Colonic mucosa (tissue), 4 donors: ENCODE measurements around the gene NKTR. TPM values are rescaled to one million over a fixed set of nuclear protein-coding genes. Genes with fewer than 3 reads are reported as not detected.
A peak's percentile ranks its signal among the peaks of the same experiment; 100 is the strongest.

Experiments used
- DNase-seq: peaks from one replicate; pipeline ENCODE4 v3.0.0-alpha.2; 2020
- H3K27ac ChIP-seq: fragments of 200-600 bp; one replicate; pipeline ENCODE4 v1.8.0; 2021
- H3K27me3 ChIP-seq: fragments of 200-600 bp; one replicate; pipeline ENCODE4 v1.8.0; 2021
- H3K36me3 ChIP-seq: fragments of 200-600 bp; one replicate; pipeline ENCODE4 v1.8.0; 2021
- H3K4me1 ChIP-seq: fragments of 200-600 bp; one replicate; pipeline ENCODE4 v1.8.0; 2021; ENCODE audit warnings: mild to moderate bottlenecking
- H3K4me3 ChIP-seq: fragments of 200-600 bp; one replicate; pipeline ENCODE4 v1.8.0; 2021
- H3K9ac ChIP-seq, 2 donors: one replicate each; pipeline ENCODE4 v1.7.0; 2013; ENCODE audit warnings: control low read depth in 2 of 2, low read depth in 2 of 2, low read length in 2 of 2
- H3K9me3 ChIP-seq: fragments of 200-600 bp; one replicate; pipeline ENCODE4 v1.8.0; 2021
- CTCF ChIP-seq: fragments of 200-600 bp; IDR thresholded peaks from one replicate; pipeline ENCODE4 v1.8.0; 2022; ENCODE audit warnings: antibody characterized with exemption, mild to moderate bottlenecking
- intact Hi-C: fragments of 100-400 bp; cut with DNase I; formaldehyde crosslinking; loops from one replicate; pipeline ENCODE4 v1.14.1; 2022
- total RNA-seq, 2 donors: library from RNA; stranded (reverse); fragmentation: NEBNext Ultra II Directional in 1 of 2; extraction: Animal tissue kit (Norgen Biotek cat#: 25700) in 1 of 2; gene quantifications; one replicate each; pipeline ENCODE4 v1.2.1, GENCODE V29; 2021
- donor health status: healthy.
- donor health status: DM: no; HTN: no; CAD: no.
- donor health status: DM: no; HTN: no; CAD: no.

NKTR gene
- total RNA-seq, 2 donors from 2014 or later: 47.5 to 48.2 TPM

- Histone ChIP-seq H3K9ac (peak overlapping the region in 1 of 2 donors; percentile 19), H3K4me1 (no peaks in the 10 kb centered on the region), H3K27ac (no peak overlapping the region), H3K4me3 (no peak overlapping the region), H3K36me3 (no peaks in the 10 kb centered on the region), H3K9me3 (no peaks in the 10 kb centered on the region), H3K27me3 (no peaks in the 10 kb centered on the region)
- DNase-seq: no peak
- TF ChIP-seq CTCF: no peak
- intact Hi-C loops: no loop called here
Measured at GRCh38 chr3:42651248-42652091, 51.0 kb downstream of the NKTR start.

- DNase-seq: no peak
- H3K27me3 ChIP-seq: no peaks in the 10 kb centered on the region
- H3K4me1 ChIP-seq: no peaks in the 10 kb centered on the region
- H3K36me3 ChIP-seq: no peaks in the 10 kb centered on the region
- no peak for TF ChIP-seq CTCF
- H3K9ac ChIP-seq: peak overlapping the region; percentile 19 to 24
- H3K27ac ChIP-seq: peak overlapping the region; percentile 48
- no peaks in the 10 kb centered on the region for H3K9me3 ChIP-seq
- intact Hi-C loops: no loop called here
- peak overlapping the region; percentile 64 for H3K4me3 ChIP-seq
Measured at GRCh38 chr3:42652251-42652610, 51.7 kb downstream of the NKTR start.

- Histone ChIP-seq H3K4me3 (peak overlapping the region; percentile 64), H3K27ac (peak overlapping the region; percentile 48), H3K4me1 (no peaks in the 10 kb centered on the region), H3K9me3 (no peaks in the 10 kb centered on the region), H3K36me3 (no peaks in the 10 kb centered on the region), H3K27me3 (no peaks in the 10 kb centered on the region), H3K9ac (peak overlapping the region; percentile 19 to 90)
- intact Hi-C loops: no loop called here
- DNase-seq: peak; percentile 75
- no peak for TF ChIP-seq CTCF
Measured at GRCh38 chr3:42652611-42653302, 52.3 kb downstream of the NKTR start.

GRCh38 chr3:42653303-42653559, 52.7 kb downstream of the NKTR start:
- Histone ChIP-seq H3K36me3 (no peaks in the 10 kb centered on the region), H3K4me3 (peak overlapping the region; percentile 64), H3K27me3 (no peaks in the 10 kb centered on the region), H3K27ac (peak overlapping the region; percentile 48), H3K9me3 (no peaks in the 10 kb centered on the region), H3K9ac (peak overlapping the region; percentile 19 to 90), H3K4me1 (no peaks in the 10 kb centered on the region)
- no peak for TF ChIP-seq CTCF
- DNase-seq: no peak
- intact Hi-C loops: no loop called here

GRCh38 chr3:42653560-42654330, 53.3 kb downstream of the NKTR start, which contains the start of gene ZBTB47:
Gene ZBTB47, plus strand, starts transcription at chr3:42653697. Its CDS starts 4,659 bp downstream, at chr3:42658356.
- TF ChIP-seq CTCF: no peak
- Histone ChIP-seq H3K27ac (peak within 1 kb of the TSS; percentile 82), H3K4me3 (peak within 1 kb of the TSS; percentile 64), H3K9me3 (no peaks in the 10 kb centered on the region), H3K9ac (peak within 1 kb of the TSS; percentile 53 to 90), H3K27me3 (no peaks in the 10 kb centered on the region), H3K4me1 (no peaks in the 10 kb centered on the region), H3K36me3 (no peaks in the 10 kb centered on the region)
- DNase-seq: peak; percentile 52
- intact Hi-C loops: no loop called here
